Measurements from ENCODE around the gene LIF. TPM values are rescaled to one million over a fixed set of nuclear protein-coding genes. Genes with fewer than 3 reads are reported as not detected.

The LIF gene
- total RNA-seq, 4 donors from 2014 or later = 4.0 to 5.2 (median 4.4) TPM

GRCh38 chr22:30230787-30231461 is 15.6 kb downstream of the LIF start:
- Histone ChIP-seq H3K4me3 (no peak overlapping the region), H3K4me1 (peaks cover 0 to 13% (median 0%) of the 10 kb centered on the region in 4 donors), H3K36me3 (no peaks in the 10 kb centered on the region), H3K27me3 (no peaks in the 10 kb centered on the region), H3K27ac (no peak overlapping the region), H3K9me3 (no peaks in the 10 kb centered on the region)
- DNase-seq = no peak
- intact Hi-C loops (cut with DNase I; ENCODE audit: low total_unique reads) = no loop called here
- no peak for TF ChIP-seq EP300 (IDR thresholded peaks at IDR 0.05; ENCODE audit: low read depth)
- no peak for TF ChIP-seq CTCF (IDR thresholded peaks at IDR 0.05)
- no peak for TF ChIP-seq POLR2AphosphoS5 (IDR thresholded peaks at IDR 0.05)
- TF ChIP-seq POLR2A (IDR thresholded peaks at IDR 0.05) = no peak
- 65 to 89% methylated on average over 4 to 9 of the region's 9 CpGs for WGBS, 2 donors (ENCODE audit: low coverage in 1 of 2)
- in situ Hi-C loops (cut with MboI; ENCODE audit: low pct_ligation_motif_present in 1 of 4, low pct_unique_long_range_greater_than_20kb in 1 of 4, low sequenced_read_pairs in 3 of 4) = no loop called here

- no peak for DNase-seq
- TF ChIP-seq POLR2AphosphoS5 (IDR thresholded peaks at IDR 0.05) = no peak
- no peak for TF ChIP-seq POLR2A (IDR thresholded peaks at IDR 0.05)
- no peak for TF ChIP-seq EP300 (IDR thresholded peaks at IDR 0.05; ENCODE audit: low read depth)
- TF ChIP-seq CTCF (IDR thresholded peaks at IDR 0.05) = no peak
- 93 to 95% methylated on average over 3 of the region's 3 CpGs for WGBS, 2 donors (ENCODE audit: low coverage in 1 of 2)
- no peaks in the 10 kb centered on the region for H3K27me3 ChIP-seq
- no peaks in the 10 kb centered on the region for H3K9me3 ChIP-seq
- H3K36me3 ChIP-seq = no peaks in the 10 kb centered on the region
- H3K4me3 ChIP-seq = no peak overlapping the region
- intact Hi-C loops (cut with DNase I; ENCODE audit: low total_unique reads) (no loop called here), in situ Hi-C loops (cut with MboI; ENCODE audit: low pct_ligation_motif_present in 1 of 4, low pct_unique_long_range_greater_than_20kb in 1 of 4, low sequenced_read_pairs in 3 of 4) (no loop called here)
- H3K27ac ChIP-seq = no peak overlapping the region
- peaks cover 0 to 7% (median 0%) of the 10 kb centered on the region in 4 donors for H3K4me1 ChIP-seq
Measured at GRCh38 chr22:30230330-30230729, 16.2 kb downstream of the LIF start.

GRCh38 chr22:30228509-30229359 is 17.8 kb downstream of the LIF start:
- Histone ChIP-seq H3K4me1 (no peaks in the 10 kb centered on the region), H3K27ac (no peak overlapping the region), H3K4me3 (no peak overlapping the region), H3K27me3 (no peaks in the 10 kb centered on the region), H3K9me3 (no peaks in the 10 kb centered on the region), H3K36me3 (no peaks in the 10 kb centered on the region)
- TF ChIP-seq CTCF (IDR thresholded peaks at IDR 0.05) (no peak), EP300 (IDR thresholded peaks at IDR 0.05; ENCODE audit: low read depth) (no peak), POLR2AphosphoS5 (IDR thresholded peaks at IDR 0.05) (no peak)
- intact Hi-C loops (cut with DNase I; ENCODE audit: low total_unique reads) (no loop called here), in situ Hi-C loops (cut with MboI; ENCODE audit: low pct_ligation_motif_present in 1 of 4, low pct_unique_long_range_greater_than_20kb in 1 of 4, low sequenced_read_pairs in 3 of 4) (no loop called here)
- 79 to 88% methylated on average over 3 to 21 of the region's 21 CpGs for WGBS, 2 donors (ENCODE audit: low coverage in 1 of 2)
- no peak for DNase-seq

GRCh38 chr22:30227438-30228228 is 18.9 kb downstream of the LIF start:
- Histone ChIP-seq H3K4me1 (no peaks in the 10 kb centered on the region), H3K36me3 (no peaks in the 10 kb centered on the region), H3K9me3 (no peaks in the 10 kb centered on the region), H3K27me3 (no peaks in the 10 kb centered on the region), H3K4me3 (no peak overlapping the region), H3K27ac (no peak overlapping the region)
- WGBS, 2 donors (ENCODE audit: low coverage in 1 of 2) = 79 to 90% methylated on average over 3 to 4 of the region's 4 CpGs
- intact Hi-C loops (cut with DNase I; ENCODE audit: low total_unique reads) (no loop called here), in situ Hi-C loops (cut with MboI; ENCODE audit: low pct_ligation_motif_present in 1 of 4, low pct_unique_long_range_greater_than_20kb in 1 of 4, low sequenced_read_pairs in 3 of 4) (no loop called here)
- TF ChIP-seq POLR2AphosphoS5 (IDR thresholded peaks at IDR 0.05) = no peak
- no peak for TF ChIP-seq POLR2A (IDR thresholded peaks at IDR 0.05)
- no peak for TF ChIP-seq CTCF (IDR thresholded peaks at IDR 0.05)
- TF ChIP-seq EP300 (IDR thresholded peaks at IDR 0.05; ENCODE audit: low read depth) = no peak
- DNase-seq = no peak
